Common myeloid progenitor, CD34-positive (primary cell): ENCODE results near the gene RARA.

ENCODE experiments used
- CTCF ChIA-PET: fragments of 350-600 bp; sonication (Branson Sonifier 250); formaldehyde crosslinking; loops from one replicate; lab custom pipeline; 2021; ENCODE audit warnings: antibody characterized with exemption; lab: Charles Lee
- POLR2A ChIA-PET: fragments of 350-600 bp; sonication (Branson Sonifier 250); formaldehyde crosslinking; loops from one replicate; lab custom pipeline; 2021; ENCODE audit warnings: antibody characterized with exemption; lab: Charles Lee
- DNase-seq, 3 donors: peaks; one replicate each; pipeline versions ENCODE4 v3.0.0 to v3.0.0-alpha.2; 2013
- H3K27ac ChIP-seq, 2 experiments: 1 replicate in 1 of 2; 2 replicates in 1 of 2; pipeline ENCODE4 v1.7.0; 2013; ENCODE audit warnings: inconsistent platforms in 2 of 2, low read length in 2 of 2, mild to moderate bottlenecking in 2 of 2, low read depth in 1 of 2, moderate library complexity in 1 of 2; ENCODE audit not compliant: severe bottlenecking in 2 of 2, insufficient read depth in 1 of 2, poor library complexity in 1 of 2
- H3K27me3 ChIP-seq, 5 experiments: replicated peaks in 2 of 5; 1 replicate in 3 of 5; 2 replicates in 2 of 5; pipeline versions ENCODE4 v1.6.1 to v1.7.0; 2013; ENCODE audit warnings: low read length in 4 of 5, mild to moderate bottlenecking in 2 of 5, moderate library complexity in 2 of 5, inconsistent platforms in 1 of 5; ENCODE audit not compliant: insufficient read depth in 5 of 5, control insufficient read depth in 4 of 5
- H3K36me3 ChIP-seq, 4 experiments: 1 replicate in 2 of 4; 2 replicates in 2 of 4; pipeline versions ENCODE4 v1.6.1 to v1.7.0; 2013; ENCODE audit warnings: low read length in 3 of 4, control low read depth in 1 of 4, mild to moderate bottlenecking in 1 of 4; ENCODE audit not compliant: control insufficient read depth in 4 of 4, insufficient read depth in 4 of 4
- H3K4me1 ChIP-seq, 4 experiments: 1 replicate in 3 of 4; 2 replicates in 1 of 4; pipeline versions ENCODE4 v1.6.1 to v1.7.1; 2013; ENCODE audit warnings: low read length in 3 of 4, mild to moderate bottlenecking in 3 of 4, control low read depth in 1 of 4, inconsistent platforms in 1 of 4, moderate library complexity in 1 of 4; ENCODE audit not compliant: control insufficient read depth in 4 of 4, insufficient read depth in 4 of 4; ENCODE audit errors: control extremely low read depth in 1 of 4
- H3K4me3 ChIP-seq, 7 experiments: 1 replicate in 4 of 7; 2 replicates in 3 of 7; pipeline versions ENCODE4 v1.5.1 to v1.7.0; 2013; ENCODE audit warnings: mild to moderate bottlenecking in 7 of 7, low read length in 6 of 7, moderate library complexity in 6 of 7, inconsistent platforms in 2 of 7, low read depth in 2 of 7, control low read depth in 1 of 7; ENCODE audit not compliant: insufficient read depth in 4 of 7, control insufficient read depth in 1 of 7; ENCODE audit errors: extremely low read depth in 1 of 7
- H3K9me3 ChIP-seq, 5 experiments: 1 replicate in 4 of 5; 2 replicates in 1 of 5; pipeline versions ENCODE4 v1.6.1 to v1.7.1; 2013; ENCODE audit warnings: low read length in 4 of 5, mild to moderate bottlenecking in 2 of 5, inconsistent platforms in 1 of 5, low read depth in 1 of 5, moderate library complexity in 1 of 5; ENCODE audit not compliant: control insufficient read depth in 4 of 5, insufficient read depth in 2 of 5; ENCODE audit errors: control extremely low read depth in 1 of 5
- WGBS: methylation state at CpG from one replicate; pipeline ENCODE4 v1.1.5; 2013; ENCODE audit not compliant: insufficient coverage; 5-methylcytosine and 5-hydroxymethylcytosine counted together

The RARA gene

GRCh38 chr17:40340327-40340726 lies 31.3 kb downstream of the RARA start:
- Histone ChIP-seq H3K36me3 (peaks cover 0 to 14% (median 3%) of the 10 kb centered on the region in 4 experiments), H3K4me1 (peaks cover 26 to 92% (median 79%) of the 10 kb centered on the region in 4 experiments), H3K9me3 (no peaks in the 10 kb centered on the region), H3K27ac (no peak overlapping the region), H3K27me3 (no peaks in the 10 kb centered on the region), H3K4me3 (peak overlapping the region in 1 of 7 experiments; percentile 80)
- POLR2A ChIA-PET, result interaction anchor here (0.9 to 8.3 kb wide), 2 partner anchors 15 to 19 kb away, joined by 4 to 195 read pairs; no protein-coding TSS in a partner anchor
- no peak for DNase-seq
- CTCF ChIA-PET, result interaction anchor here (2.1 to 32.6 kb wide), 3 partner anchors 13 to 28 kb away, joined by 7 to 1388 read pairs (median 90); partner anchors contain the start of genes CDC6 and RARA
- WGBS, result no CpG with 5 or more reads among the region's 1 CpG

DNA sequence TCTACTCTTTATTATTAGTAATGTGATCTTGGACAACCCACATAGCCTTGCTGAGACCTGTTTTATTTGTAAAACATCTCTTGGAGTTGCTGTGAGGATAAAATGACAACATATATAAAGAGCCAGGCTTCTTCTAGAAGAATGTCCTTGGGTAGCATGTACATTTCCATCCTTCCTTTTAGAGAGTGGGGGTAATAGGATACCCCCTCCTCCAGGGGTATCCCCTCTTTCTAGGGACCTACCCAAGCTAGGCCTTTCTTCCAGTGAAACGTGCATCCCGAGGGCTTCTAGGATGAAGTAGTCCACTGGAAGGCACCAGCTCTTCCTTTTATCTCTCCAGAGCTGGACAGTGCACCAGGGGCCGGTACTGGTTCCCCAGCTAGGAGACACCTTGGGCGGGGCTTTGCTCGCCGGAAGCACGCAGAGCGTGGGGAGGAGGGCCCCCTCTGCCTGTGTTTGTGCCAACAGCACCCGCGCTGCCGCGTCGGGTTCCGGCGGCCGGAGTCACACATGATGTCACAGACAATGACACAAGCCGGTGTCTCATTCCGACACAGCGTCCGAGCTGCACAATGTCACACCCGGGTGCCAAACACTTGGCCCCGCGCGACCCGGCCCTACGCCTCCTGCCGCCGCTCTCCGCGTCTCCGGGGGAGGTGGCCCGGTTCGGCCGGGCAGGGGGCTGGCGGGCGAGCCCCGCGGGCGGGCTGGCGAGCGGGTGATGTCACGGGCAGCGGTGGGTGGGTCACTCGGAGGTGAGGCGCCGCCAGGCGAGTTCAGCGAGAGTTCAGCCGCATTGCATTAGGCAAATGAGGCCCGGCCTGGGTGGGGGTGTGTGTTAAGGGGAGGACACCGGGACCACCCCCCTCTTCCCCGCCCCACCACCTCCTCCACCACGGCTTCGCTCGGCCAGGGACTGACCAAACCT lies 32.2 kb downstream of the RARA start:
- Histone ChIP-seq H3K9me3 (no peaks in the 10 kb centered on the region), H3K4me3 (peak overlapping the region; percentile 40 to 91 (median 76)), H3K4me1 (peaks cover 26 to 95% (median 88%) of the 10 kb centered on the region in 4 experiments), H3K36me3 (peaks cover 0 to 14% (median 3%) of the 10 kb centered on the region in 4 experiments), H3K27ac (peak overlapping the region; percentile 64 to 82), H3K27me3 (no peaks in the 10 kb centered on the region)
- 0% methylated on average over 38 of the region's 55 CpGs for WGBS
- POLR2A ChIA-PET, result interaction anchor here (0.6 to 8.3 kb wide), 8 partner anchors 10 to 190 kb away, joined by 3 to 195 read pairs (median 4); no protein-coding TSS in a partner anchor
- DNase-seq, result peak; percentile 84 to 89 (median 84)
- CTCF ChIA-PET, result interaction anchor here (0.9 to 32.6 kb wide), 4 partner anchors 12 to 149 kb away, joined by 3 to 1388 read pairs (median 48); partner anchors contain the start of genes CDC6 and RARA

DNA sequence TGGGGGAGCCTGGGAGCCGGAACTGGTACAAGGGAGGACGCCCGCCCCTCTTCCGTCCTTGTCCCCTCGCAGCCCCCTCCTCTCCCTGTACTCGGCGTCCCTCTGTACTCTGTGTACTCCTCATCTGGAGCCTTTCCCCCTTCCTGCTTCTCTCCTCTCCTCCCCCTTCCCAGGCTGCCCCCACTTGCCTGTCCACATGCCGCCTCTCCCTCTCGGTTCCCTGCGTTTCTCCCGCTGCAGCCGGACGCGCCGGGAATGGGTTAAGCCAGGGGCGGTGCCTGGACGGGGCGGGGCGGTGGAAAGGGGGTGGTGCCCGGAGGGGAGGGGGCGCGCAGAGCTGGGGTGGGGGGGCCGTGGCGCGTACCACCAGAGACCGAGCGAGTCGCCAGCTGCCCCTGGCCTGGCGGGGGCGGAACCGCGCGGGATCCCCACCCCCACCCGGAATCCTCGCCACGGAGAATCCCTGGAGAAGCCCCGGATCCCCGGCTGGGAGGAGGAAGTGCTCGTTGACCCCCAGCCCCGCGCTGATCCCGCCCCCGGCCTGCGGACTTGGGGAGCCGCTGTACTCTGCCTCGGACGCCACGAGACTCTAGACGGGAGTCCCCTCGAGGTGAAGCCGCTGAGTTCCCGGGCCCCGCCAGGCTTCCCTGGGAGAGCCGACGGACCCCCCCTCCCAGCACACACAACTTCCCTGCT lies 33.0 kb downstream of the RARA start:
- POLR2A ChIA-PET, result interaction anchor here (0.7 to 8.3 kb wide), 9 partner anchors 10 to 35 kb away, joined by 3 to 195 read pairs (median 5); no protein-coding TSS in a partner anchor
- no peak for DNase-seq
- WGBS, result 0% methylated on average over 38 of the region's 55 CpGs
- Histone ChIP-seq H3K4me1 (peaks cover 26 to 99% (median 94%) of the 10 kb centered on the region in 4 experiments), H3K36me3 (peaks cover 0 to 14% (median 3%) of the 10 kb centered on the region in 4 experiments), H3K9me3 (no peaks in the 10 kb centered on the region), H3K4me3 (peak overlapping the region; percentile 40 to 91 (median 76)), H3K27ac (peak overlapping the region; percentile 64 to 82), H3K27me3 (no peaks in the 10 kb centered on the region)
- CTCF ChIA-PET, result interaction anchor here (0.9 to 32.6 kb wide), 3 partner anchors 12 to 150 kb away, joined by 3 to 1388 read pairs (median 90); partner anchors contain the start of genes CDC6 and RARA

- Histone ChIP-seq H3K27me3 (no peaks in the 10 kb centered on the region), H3K9me3 (no peaks in the 10 kb centered on the region), H3K27ac (peak overlapping the region in 1 of 2 experiments; percentile 82), H3K36me3 (peaks cover 0 to 11% (median 3%) of the 10 kb centered on the region in 4 experiments), H3K4me1 (peaks cover 25 to 99% (median 94%) of the 10 kb centered on the region in 4 experiments), H3K4me3 (peak overlapping the region; percentile 38 to 91 (median 76))
- 2% methylated on average over 17 of the region's 38 CpGs for WGBS
- CTCF ChIA-PET, result interaction anchor here (8.5 to 32.6 kb wide), 2 partner anchors 11 to 30 kb away, joined by 90 to 1388 read pairs; partner anchors contain the start of genes CDC6 and RARA
- no peak for DNase-seq
- POLR2A ChIA-PET, result interaction anchor here (0.7 to 8.3 kb wide), 9 partner anchors 9 to 35 kb away, joined by 3 to 195 read pairs (median 5); no protein-coding TSS in a partner anchor
Observed at GRCh38 chr17:40342504-40343218, 33.7 kb downstream of the RARA start.

GRCh38 chr17:40343219-40344119 lies 34.5 kb downstream of the RARA start:
- POLR2A ChIA-PET, result interaction anchor here (1.1 to 8.3 kb wide), 5 partner anchors 12 to 33 kb away, joined by 4 to 195 read pairs (median 14); no protein-coding TSS in a partner anchor
- Histone ChIP-seq H3K27ac (no peak overlapping the region), H3K4me3 (peak overlapping the region in 6 of 7 experiments; percentile 6 to 91 (median 78)), H3K4me1 (peaks cover 27 to 99% (median 94%) of the 10 kb centered on the region in 4 experiments), H3K27me3 (no peaks in the 10 kb centered on the region), H3K36me3 (peaks cover 0 to 9% (median 3%) of the 10 kb centered on the region in 4 experiments), H3K9me3 (no peaks in the 10 kb centered on the region)
- DNase-seq, result no peak
- CTCF ChIA-PET, result interaction anchor here (8.5 to 32.6 kb wide), 2 partner anchors 10 to 31 kb away, joined by 90 to 1388 read pairs; partner anchors contain the start of genes CDC6 and RARA
- 0% methylated on average over 2 of the region's 15 CpGs for WGBS
